Upper lobe of left lung (tissue), 6 donors: ENCODE data around the gene GTPBP10. TPM values are rescaled to one million over a fixed set of nuclear protein-coding genes. Genes with fewer than 3 reads are reported as not detected.

Experiments used
- ATAC-seq, 2 donors: fragments of 200-7000 bp; cut with Tn5 transposase; one replicate each; pipeline ENCODE4 v1.9.1; 2022; ENCODE audit warnings: mild to moderate bottlenecking in 2 of 2, moderate library complexity in 2 of 2; ENCODE audit not compliant: low FRiP score in 2 of 2
- DNase-seq, 2 donors: peaks; one replicate each; pipeline ENCODE4 v3.0.0-alpha.2; 2019 to 2020
- H3K27ac ChIP-seq, 4 donors: fragments of 200-600 bp; sonication (generic); one replicate each; pipeline ENCODE4 v1.5.1; 2016 to 2019
- H3K27me3 ChIP-seq, 4 donors: fragments of 200-600 bp; sonication (generic); one replicate each; pipeline ENCODE4 v1.5.1; 2017 to 2019
- H3K36me3 ChIP-seq, 4 donors: fragments of 200-600 bp; sonication (generic); one replicate each; pipeline ENCODE4 v1.5.1; 2016 to 2019
- H3K4me1 ChIP-seq, 4 donors: fragments of 200-600 bp; sonication (generic); one replicate each; pipeline ENCODE4 v1.5.1; 2018 to 2019
- H3K4me3 ChIP-seq, 4 donors: fragments of 200-600 bp; sonication (generic); one replicate each; pipeline ENCODE4 v1.5.1; 2017 to 2019; ENCODE audit warnings: mild to moderate bottlenecking in 2 of 4, moderate library complexity in 1 of 4
- H3K9me3 ChIP-seq, 4 donors: fragments of 200-600 bp; sonication (generic); one replicate each; pipeline ENCODE4 v1.5.1; 2018 to 2019
- EP300 ChIP-seq, 4 donors: sonication (generic); formaldehyde crosslinking; IDR thresholded peaks; one replicate each; pipeline ENCODE4 v1.5.1; 2017; ENCODE audit warnings: antibody characterized with exemption in 4 of 4, control low read depth in 2 of 4
- POLR2A ChIP-seq, 4 donors: fragments of 450-650 bp; IDR thresholded peaks; one replicate each; pipeline ENCODE4 v1.5.1; 2016 to 2017; ENCODE audit warnings: antibody characterized with exemption in 4 of 4, mild to moderate bottlenecking in 2 of 4
- POLR2AphosphoS5 ChIP-seq, 2 donors: sonication (generic); formaldehyde crosslinking; IDR thresholded peaks; one replicate each; pipeline ENCODE4 v1.5.1; 2017; ENCODE audit warnings: antibody characterized with exemption in 2 of 2
- WGBS, 2 donors: methylation state at CpG; one replicate each; pipeline ENCODE4 v1.1.5; 2017 to 2018; 5-methylcytosine and 5-hydroxymethylcytosine counted together
- total RNA-seq, 6 donors: library from RNA; depleted of rRNA in 4 of 6; stranded (reverse); fragments of >200 nt in 4 of 6; gene quantifications; one replicate each; pipeline versions ENCODE4 v1.1.0 to v1.2.1, GENCODE V29; 2016 to 2021
- TF ChIP-seq, protein P1 (sequence below), 6 experiments: fragments of 450-650 bp in 4 of 6; fragments of 200-600 bp in 2 of 6; sonication (generic) in 2 of 6; IDR thresholded peaks; one replicate each; pipeline ENCODE4 v1.5.1; 2016 to 2019; ENCODE audit warnings: antibody characterized with exemption in 6 of 6
- donor health status: DM: no; HTN: no; CAD: no; lungs with moderate emphysema.
- donor health status: DM: no; HTN: yes; CAD: no; lungs with severe emphysema.

The GTPBP10 gene
- total RNA-seq, 6 donors from 2014 or later, result 11.2 to 25.1 (median 19.1) TPM

DNA sequence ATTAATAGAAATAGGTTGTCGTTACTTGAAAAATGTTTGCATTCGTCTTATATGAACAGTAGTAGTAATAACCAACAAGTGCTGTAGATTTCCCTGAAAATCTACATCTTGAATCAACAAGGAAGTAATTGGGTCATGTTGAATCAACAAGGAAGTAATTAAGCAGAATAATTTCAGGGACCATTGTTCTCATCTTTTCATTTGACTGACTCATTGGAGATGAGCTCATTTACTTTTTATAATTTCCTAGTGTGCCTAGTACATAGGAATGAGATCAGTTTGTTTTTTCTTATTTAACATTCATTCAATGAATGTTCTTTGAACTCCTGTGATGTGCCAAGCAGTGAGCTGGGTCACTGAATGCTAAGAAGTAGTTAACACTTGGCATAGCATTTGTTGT lies 65.0 kb downstream of the GTPBP10 start:
- Histone ChIP-seq H3K36me3 (peaks cover 4 to 48% (median 17%) of the 10 kb centered on the region in 4 donors), H3K4me3 (no peak overlapping the region), H3K27ac (no peak overlapping the region), H3K9me3 (no peaks in the 10 kb centered on the region), H3K27me3 (no peaks in the 10 kb centered on the region), H3K4me1 (peaks cover 0 to 10% (median 4%) of the 10 kb centered on the region in 4 donors)
- 53 to 68% methylated on average over 2 of the region's 2 CpGs for WGBS, 2 donors
- ATAC-seq (no peak), DNase-seq (no peak)
- no peak for TF ChIP-seq POLR2AphosphoS5 (IDR thresholded peaks at IDR 0.05)
- TF ChIP-seq, protein P1, sequence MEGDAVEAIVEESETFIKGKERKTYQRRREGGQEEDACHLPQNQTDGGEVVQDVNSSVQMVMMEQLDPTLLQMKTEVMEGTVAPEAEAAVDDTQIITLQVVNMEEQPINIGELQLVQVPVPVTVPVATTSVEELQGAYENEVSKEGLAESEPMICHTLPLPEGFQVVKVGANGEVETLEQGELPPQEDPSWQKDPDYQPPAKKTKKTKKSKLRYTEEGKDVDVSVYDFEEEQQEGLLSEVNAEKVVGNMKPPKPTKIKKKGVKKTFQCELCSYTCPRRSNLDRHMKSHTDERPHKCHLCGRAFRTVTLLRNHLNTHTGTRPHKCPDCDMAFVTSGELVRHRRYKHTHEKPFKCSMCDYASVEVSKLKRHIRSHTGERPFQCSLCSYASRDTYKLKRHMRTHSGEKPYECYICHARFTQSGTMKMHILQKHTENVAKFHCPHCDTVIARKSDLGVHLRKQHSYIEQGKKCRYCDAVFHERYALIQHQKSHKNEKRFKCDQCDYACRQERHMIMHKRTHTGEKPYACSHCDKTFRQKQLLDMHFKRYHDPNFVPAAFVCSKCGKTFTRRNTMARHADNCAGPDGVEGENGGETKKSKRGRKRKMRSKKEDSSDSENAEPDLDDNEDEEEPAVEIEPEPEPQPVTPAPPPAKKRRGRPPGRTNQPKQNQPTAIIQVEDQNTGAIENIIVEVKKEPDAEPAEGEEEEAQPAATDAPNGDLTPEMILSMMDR (IDR thresholded peaks at IDR 0.05), result no peak
- no peak for TF ChIP-seq POLR2A (IDR thresholded peaks at IDR 0.05)
- no peak for TF ChIP-seq EP300 (IDR thresholded peaks at IDR 0.05)

DNA sequence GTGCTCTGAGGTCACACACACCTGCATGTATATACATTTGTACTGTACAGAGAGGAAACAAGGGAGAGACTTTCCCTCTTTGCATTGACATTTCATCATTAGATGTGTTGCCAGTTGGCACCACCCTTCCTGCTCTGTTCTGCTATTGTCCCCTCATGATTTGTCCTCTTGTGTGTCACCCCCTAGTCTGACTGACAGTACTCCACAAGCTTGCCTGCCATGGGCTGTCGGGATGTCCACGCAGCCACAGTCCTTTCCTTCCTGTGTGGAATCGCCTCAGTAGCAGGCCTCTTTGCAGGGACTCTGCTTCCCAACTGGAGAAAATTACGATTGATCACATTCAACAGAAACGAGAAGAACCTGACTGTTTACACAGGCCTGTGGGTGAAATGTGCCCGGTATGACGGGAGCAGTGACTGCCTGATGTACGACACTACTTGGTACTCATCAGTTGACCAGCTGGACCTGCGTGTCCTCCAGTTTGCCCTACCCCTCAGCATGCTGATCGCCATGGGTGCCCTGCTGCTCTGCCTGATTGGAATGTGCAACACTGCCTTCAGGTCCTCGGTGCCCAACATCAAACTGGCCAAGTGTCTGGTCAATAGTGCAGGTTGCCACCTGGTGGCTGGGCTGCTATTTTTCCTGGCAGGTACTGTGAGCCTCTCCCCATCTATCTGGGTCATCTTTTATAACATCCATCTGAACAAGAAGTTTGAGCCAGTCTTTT lies 66.1 kb downstream of the GTPBP10 start:
- Histone ChIP-seq H3K36me3 (peaks cover 4 to 45% (median 17%) of the 10 kb centered on the region in 4 donors), H3K4me3 (no peak overlapping the region)
- peak in 1 of 2 donors; percentile 37 for DNase-seq

DNA sequence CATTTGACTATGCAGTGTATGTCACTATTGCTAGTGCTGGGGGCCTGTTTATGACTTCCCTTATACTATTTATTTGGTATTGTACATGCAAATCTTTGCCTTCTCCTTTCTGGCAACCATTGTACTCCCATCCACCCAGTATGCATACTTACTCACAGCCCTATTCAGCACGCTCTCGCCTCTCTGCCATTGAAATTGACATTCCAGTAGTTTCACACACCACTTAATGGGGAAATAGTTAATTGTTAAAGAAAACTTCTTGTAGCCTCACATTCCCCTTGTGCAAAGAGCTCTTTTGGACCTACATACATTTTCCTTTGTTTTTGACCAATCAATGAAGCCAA lies 66.6 kb downstream of the GTPBP10 start:
- Histone ChIP-seq H3K9me3 (no peaks in the 10 kb centered on the region), H3K4me1 (peaks cover 0 to 10% (median 4%) of the 10 kb centered on the region in 4 donors), H3K36me3 (peaks cover 4 to 45% (median 16%) of the 10 kb centered on the region in 4 donors), H3K27ac (no peak overlapping the region), H3K4me3 (no peak overlapping the region), H3K27me3 (no peaks in the 10 kb centered on the region)
- WGBS, 2 donors, result 96 to 97% methylated on average over 2 of the region's 2 CpGs
- no peak for ATAC-seq
- no peak for DNase-seq
- no peak for TF ChIP-seq EP300 (IDR thresholded peaks at IDR 0.05)
- TF ChIP-seq, protein P1 (IDR thresholded peaks at IDR 0.05), result no peak
- TF ChIP-seq POLR2AphosphoS5 (IDR thresholded peaks at IDR 0.05), result no peak

More for the DNA sequence above, 66.1 kb downstream of the GTPBP10 start:
- Histone ChIP-seq H3K4me1 (peaks cover 0 to 10% (median 4%) of the 10 kb centered on the region in 4 donors), H3K9me3 (no peaks in the 10 kb centered on the region), H3K27ac (no peak overlapping the region), H3K27me3 (no peaks in the 10 kb centered on the region)
- TF ChIP-seq, protein P1 (IDR thresholded peaks at IDR 0.05), result peak in 2 of 6 experiments; percentile 26 to 27
- TF ChIP-seq POLR2AphosphoS5 (IDR thresholded peaks at IDR 0.05) (no peak), POLR2A (IDR thresholded peaks at IDR 0.05) (no peak), EP300 (IDR thresholded peaks at IDR 0.05) (no peak)
- ATAC-seq, result peak in 1 of 2 donors; percentile 36
- 89 to 94% methylated on average over 11 of the region's 11 CpGs for WGBS, 2 donors

DNA sequence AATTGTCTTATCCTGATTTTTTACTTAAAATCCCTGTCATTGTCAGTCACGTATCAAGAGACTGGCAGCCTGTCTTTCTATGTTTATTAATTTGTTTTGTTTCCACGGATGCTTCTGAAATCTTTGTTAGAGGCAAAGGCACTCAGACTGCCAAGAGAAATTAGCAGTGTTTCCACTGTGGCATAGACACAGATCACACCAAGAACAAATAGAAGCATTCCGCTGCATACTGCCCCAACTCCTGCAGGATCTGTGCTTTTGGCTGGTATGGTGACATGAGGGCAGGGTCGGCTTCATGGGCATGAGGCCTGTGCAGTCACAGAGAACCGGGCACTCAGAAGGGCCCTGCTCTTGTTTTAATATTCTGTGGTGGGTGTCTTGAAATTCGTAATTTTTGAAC lies 75.1 kb downstream of the GTPBP10 start:
- no peak overlapping the region for H3K27ac ChIP-seq
- no peak for TF ChIP-seq POLR2AphosphoS5 (IDR thresholded peaks at IDR 0.05)
- TF ChIP-seq, protein P1 (IDR thresholded peaks at IDR 0.05), result no peak
- TF ChIP-seq EP300 (IDR thresholded peaks at IDR 0.05), result no peak

DNA sequence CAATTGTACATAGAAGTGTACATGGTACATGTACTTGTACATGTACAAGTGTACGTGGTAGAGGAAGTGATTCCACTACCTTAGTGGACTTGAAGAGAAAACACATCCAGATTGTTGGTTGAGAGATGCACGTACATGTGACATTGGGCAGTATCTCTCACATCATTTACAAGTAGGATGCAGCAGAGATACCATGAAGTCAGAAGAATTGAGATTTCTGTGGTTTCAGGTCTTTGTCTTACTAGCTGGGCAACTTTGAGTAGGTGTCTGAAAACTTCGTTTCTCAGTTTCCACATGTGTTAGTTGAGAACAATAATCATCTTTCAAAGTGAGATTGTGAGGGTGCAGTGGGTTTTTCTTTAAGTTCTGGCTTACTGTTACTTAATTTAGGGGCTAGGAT lies 78.2 kb downstream of the GTPBP10 start:
- Histone ChIP-seq H3K4me1 (no peaks in the 10 kb centered on the region), H3K27me3 (no peaks in the 10 kb centered on the region), H3K27ac (no peak overlapping the region), H3K4me3 (no peak overlapping the region), H3K36me3 (no peaks in the 10 kb centered on the region), H3K9me3 (no peaks in the 10 kb centered on the region)
- WGBS, 2 donors, result 78 to 88% methylated on average over 3 of the region's 3 CpGs
- no peak for DNase-seq
- no peak for ATAC-seq
- TF ChIP-seq POLR2AphosphoS5 (IDR thresholded peaks at IDR 0.05), result no peak
- TF ChIP-seq, protein P1 (IDR thresholded peaks at IDR 0.05), result no peak
- TF ChIP-seq POLR2A (IDR thresholded peaks at IDR 0.05), result no peak
- no peak for TF ChIP-seq EP300 (IDR thresholded peaks at IDR 0.05)

More for the DNA sequence above, 75.1 kb downstream of the GTPBP10 start:
- WGBS, 2 donors, result 83 to 84% methylated on average over 6 of the region's 6 CpGs
- Histone ChIP-seq H3K4me1 (no peaks in the 10 kb centered on the region), H3K9me3 (no peaks in the 10 kb centered on the region), H3K36me3 (no peaks in the 10 kb centered on the region), H3K27me3 (no peaks in the 10 kb centered on the region), H3K4me3 (no peak overlapping the region)
- ATAC-seq (no peak), DNase-seq (no peak)
